DLD1 (cell line): Measurements from ENCODE around the gene AMMECR1.

Experiments used
- in situ Hi-C: cut with HindIII; loops from 2 replicates; pipeline ENCODE4 v1.10.0; 2017; ENCODE audit warnings: low sequenced_read_pairs

Gene AMMECR1

GRCh38 chrX:110214684-110215083 lies 103.2 kb downstream of the AMMECR1 start:
- in situ Hi-C loops: no loop called here

- in situ Hi-C loops: no loop called here
Measured at GRCh38 chrX:110213183-110213582, 104.7 kb downstream of the AMMECR1 start.

GRCh38 chrX:110212299-110212698 lies 105.6 kb downstream of the AMMECR1 start:
- in situ Hi-C loops: no loop called here

- in situ Hi-C loops: no loop called here
Measured at GRCh38 chrX:110211340-110211739, 106.5 kb downstream of the AMMECR1 start.

- in situ Hi-C loops: no loop called here
Measured at GRCh38 chrX:110210417-110211139, 107.3 kb downstream of the AMMECR1 start.

- in situ Hi-C loops: no loop called here
Measured at GRCh38 chrX:110208092-110208491, 109.8 kb downstream of the AMMECR1 start.

GRCh38 chrX:110204986-110205385 lies 112.9 kb downstream of the AMMECR1 start:
- in situ Hi-C loops: no loop called here

- in situ Hi-C loops: no loop called here
Measured at GRCh38 chrX:110201799-110202198, 116.1 kb downstream of the AMMECR1 start.

- in situ Hi-C loops: no loop called here
Measured at GRCh38 chrX:110194977-110195376, 122.9 kb downstream of the AMMECR1 start.

- in situ Hi-C loops: no loop called here
Measured at GRCh38 chrX:110192516-110192915, 125.4 kb downstream of the AMMECR1 start.

- in situ Hi-C loops: no loop called here
Measured at GRCh38 chrX:110188701-110189558, 129.0 kb downstream of the AMMECR1 start.

GRCh38 chrX:110183314-110183713 lies 134.6 kb downstream of the AMMECR1 start:
- in situ Hi-C loops: no loop called here

GRCh38 chrX:110182865-110183264 lies 135.0 kb downstream of the AMMECR1 start:
- in situ Hi-C loops: no loop called here

GRCh38 chrX:110182362-110182761 lies 135.5 kb downstream of the AMMECR1 start:
- in situ Hi-C loops: no loop called here

- in situ Hi-C loops: no loop called here
Measured at GRCh38 chrX:110181459-110182137, 136.3 kb downstream of the AMMECR1 start.

- in situ Hi-C loops: no loop called here
Measured at GRCh38 chrX:110180928-110181310, 137.0 kb downstream of the AMMECR1 start.

- in situ Hi-C loops: no loop called here
Measured at GRCh38 chrX:110180176-110180927, 137.5 kb downstream of the AMMECR1 start.

GRCh38 chrX:110178179-110178865 lies 139.6 kb downstream of the AMMECR1 start:
- in situ Hi-C loops: loop anchor here (10.0 kb wide), 1 partner anchor 226 kb away; no protein-coding TSS in a partner anchor

GRCh38 chrX:110175696-110176095 lies 142.2 kb downstream of the AMMECR1 start:
- in situ Hi-C loops: loop anchor here (10.0 kb wide), 1 partner anchor 229 kb away; no protein-coding TSS in a partner anchor

- in situ Hi-C loops: loop anchor here (10.0 kb wide), 1 partner anchor 230 kb away; no protein-coding TSS in a partner anchor
Measured at GRCh38 chrX:110175146-110175545, 142.7 kb downstream of the AMMECR1 start.
